Neuronal stem cell (in vitro differentiated cells): ENCODE data around the gene FEZF1.

Experiments
- DNase-seq: peaks from one replicate; pipeline ENCODE4 v3.0.0-alpha.2; 2013; ENCODE audit warnings: low spot score
- H2AFZ ChIP-seq: one replicate; pipeline ENCODE4 v1.6.1; 2013; ENCODE audit warnings: mild to moderate bottlenecking, low read length, inconsistent platforms
- H2AK5ac ChIP-seq: 2 replicates; pipeline ENCODE4 v1.6.1; 2013; ENCODE audit warnings: low read depth, mild to moderate bottlenecking, inconsistent platforms, low read length, moderate library complexity, mixed read lengths
- H2BK120ac ChIP-seq: 2 replicates; pipeline ENCODE4 v1.6.1; 2013; ENCODE audit warnings: low read depth, mild to moderate bottlenecking, inconsistent platforms, low read length, moderate library complexity, mixed read lengths
- H2BK12ac ChIP-seq: one replicate; pipeline ENCODE4 v1.6.1; 2013; ENCODE audit warnings: low read length, inconsistent platforms
- H2BK15ac ChIP-seq: 2 replicates; pipeline ENCODE4 v1.6.1; 2013; ENCODE audit warnings: mild to moderate bottlenecking, low read length, inconsistent platforms, mixed read lengths
- H2BK5ac ChIP-seq: one replicate; pipeline ENCODE4 v1.6.1; 2013; ENCODE audit warnings: inconsistent platforms, mild to moderate bottlenecking, low read length, moderate library complexity
- H3K14ac ChIP-seq: one replicate; pipeline ENCODE4 v1.6.1; 2013; ENCODE audit warnings: low read length, inconsistent platforms
- H3K18ac ChIP-seq: 2 replicates; pipeline ENCODE4 v1.6.1; 2013; ENCODE audit warnings: low read length, inconsistent platforms
- H3K23ac ChIP-seq: 2 replicates; pipeline ENCODE4 v1.6.1; 2013; ENCODE audit warnings: low read depth, mild to moderate bottlenecking, mixed read lengths, low read length, inconsistent platforms; ENCODE audit not compliant: poor library complexity
- H3K27ac ChIP-seq: replicated peaks from 3 replicates; pipeline ENCODE4 v1.5.1; 2013; ENCODE audit warnings: low read length, inconsistent platforms
- H3K27me3 ChIP-seq, 3 experiments: 2 replicates each; pipeline ENCODE4 v1.6.1; 2013; ENCODE audit warnings: low read length in 3 of 3, mild to moderate bottlenecking in 2 of 3, inconsistent platforms in 1 of 3, low read depth in 1 of 3, mixed read lengths in 1 of 3, moderate library complexity in 1 of 3; ENCODE audit not compliant: control insufficient read depth in 3 of 3, insufficient read depth in 3 of 3
- H3K36me3 ChIP-seq, 2 donors: replicated peaks in 1 of 2; 2 replicates each; pipeline ENCODE4 v1.6.1; 2013; ENCODE audit warnings: low read length in 2 of 2; ENCODE audit not compliant: control insufficient read depth in 2 of 2, insufficient read depth in 2 of 2
- H3K4ac ChIP-seq: 2 replicates; pipeline ENCODE4 v1.6.1; 2013; ENCODE audit warnings: inconsistent platforms, mild to moderate bottlenecking, low read length, moderate library complexity
- H3K4me1 ChIP-seq, 2 donors: 1 replicate in 1 of 2; 2 replicates in 1 of 2; pipeline ENCODE4 v1.6.1; 2013; ENCODE audit warnings: low read length in 2 of 2, low read depth in 1 of 2; ENCODE audit not compliant: control insufficient read depth in 2 of 2, insufficient read depth in 1 of 2
- H3K4me2 ChIP-seq: one replicate; pipeline ENCODE4 v1.6.1; 2013; ENCODE audit warnings: mild to moderate bottlenecking, low read length, inconsistent platforms; ENCODE audit not compliant: insufficient read depth, poor library complexity, severe bottlenecking
- H3K4me3 ChIP-seq, 2 donors: 2 replicates each; pipeline ENCODE4 v1.5.1; 2013; ENCODE audit warnings: low read length in 2 of 2, mild to moderate bottlenecking in 2 of 2, inconsistent platforms in 1 of 2, moderate library complexity in 1 of 2
- H3K79me1 ChIP-seq: one replicate; pipeline ENCODE4 v1.6.1; 2013; ENCODE audit warnings: low read depth, mild to moderate bottlenecking, inconsistent platforms, low read length, moderate library complexity
- H3K9ac ChIP-seq: one replicate; pipeline ENCODE4 v1.6.1; 2013; ENCODE audit warnings: mild to moderate bottlenecking, low read depth, low read length, inconsistent platforms; ENCODE audit not compliant: poor library complexity
- H3K9me3 ChIP-seq, 2 donors: replicated peaks in 1 of 2; 2 replicates each; pipeline versions ENCODE3 to v1.6.1; 2013; ENCODE audit warnings: low read length in 2 of 2, mild to moderate bottlenecking in 2 of 2, inconsistent platforms in 1 of 2, low read depth in 1 of 2, mixed read lengths in 1 of 2, moderate library complexity in 1 of 2; ENCODE audit not compliant: control insufficient read depth in 2 of 2, insufficient read depth in 1 of 2
- H4K8ac ChIP-seq: one replicate; pipeline ENCODE4 v1.6.1; 2013; ENCODE audit warnings: low read depth, mild to moderate bottlenecking, inconsistent platforms, low read length, moderate library complexity
- H4K91ac ChIP-seq: one replicate; pipeline ENCODE4 v1.6.1; 2013; ENCODE audit warnings: low read length, low read depth, mild to moderate bottlenecking, inconsistent platforms; ENCODE audit not compliant: poor library complexity
- WGBS, 2 donors: extraction: QIAGEN DNeasy Blood & Tissue Kit; methylation state at CpG; one replicate each; pipeline ENCODE4 v1.1.7; 2013; ENCODE audit warnings: missing lambda C conversion rate in 2 of 2, mixed read lengths in 1 of 2; ENCODE audit not compliant: insufficient read length in 2 of 2, insufficient replicate concordance in 1 of 2; ENCODE audit errors: extremely low coverage in 2 of 2; 5-methylcytosine and 5-hydroxymethylcytosine counted together

The FEZF1 gene

GRCh38 chr7:122260336-122260735 lies 44.2 kb downstream of the FEZF1 start:
- H3K4me3 ChIP-seq = no peak overlapping the region
- no peaks in the 10 kb centered on the region for H3K79me1 ChIP-seq
- H2AFZ ChIP-seq = no peak overlapping the region
- H3K4ac ChIP-seq = no peak overlapping the region
- no peak overlapping the region for H3K27ac ChIP-seq
- no peak for DNase-seq
- H3K9me3 ChIP-seq = no peaks in the 10 kb centered on the region
- no peak overlapping the region for H2BK5ac ChIP-seq
- no peak overlapping the region for H2BK12ac ChIP-seq
- H2BK120ac ChIP-seq = no peak overlapping the region
- WGBS, 2 donors = no CpG with 5 or more reads among the region's 2 CpGs
- no peak overlapping the region for H3K4me2 ChIP-seq
- no peak overlapping the region for H3K23ac ChIP-seq
- peaks cover 0 to 33% (median 0%) of the 10 kb centered on the region in 3 experiments for H3K27me3 ChIP-seq
- no peak overlapping the region for H4K91ac ChIP-seq
- peaks cover 0 to 3% of the 10 kb centered on the region in 2 donors for H3K4me1 ChIP-seq
- H3K14ac ChIP-seq = no peak overlapping the region
- no peaks in the 10 kb centered on the region for H3K36me3 ChIP-seq
- no peak overlapping the region for H2BK15ac ChIP-seq
- no peak overlapping the region for H3K18ac ChIP-seq
- H2AK5ac ChIP-seq = no peak overlapping the region
- no peak overlapping the region for H4K8ac ChIP-seq
- H3K9ac ChIP-seq = no peak overlapping the region

DNA sequence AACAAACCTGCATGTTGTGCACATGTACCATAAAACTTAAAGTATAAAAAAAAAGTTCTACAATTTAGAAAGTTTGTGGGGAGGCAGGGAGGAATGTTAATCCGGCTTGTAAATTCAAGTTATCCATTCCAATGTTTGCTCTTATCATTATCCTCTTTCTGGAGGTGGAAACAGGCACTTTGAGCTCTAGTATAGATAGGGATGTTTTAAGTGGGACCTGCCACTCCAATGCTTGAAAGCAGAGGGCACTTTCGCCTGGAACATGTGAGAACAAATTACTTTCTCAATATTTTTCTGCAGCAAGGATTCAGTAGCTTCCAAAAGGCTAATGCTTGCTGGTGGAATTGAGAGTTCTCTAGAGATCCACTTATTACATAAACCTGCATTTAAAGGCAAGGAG lies 45.6 kb downstream of the FEZF1 start:
- H3K14ac ChIP-seq = no peak overlapping the region
- no peak overlapping the region for H3K9ac ChIP-seq
- H3K27ac ChIP-seq = no peak overlapping the region
- H2BK15ac ChIP-seq = no peak overlapping the region
- DNase-seq = no peak
- H3K4me2 ChIP-seq = no peak overlapping the region
- peaks cover 0 to 3% of the 10 kb centered on the region in 2 donors for H3K4me1 ChIP-seq
- no peaks in the 10 kb centered on the region for H3K9me3 ChIP-seq
- H4K91ac ChIP-seq = no peak overlapping the region
- H2AK5ac ChIP-seq = no peak overlapping the region
- H4K8ac ChIP-seq = no peak overlapping the region
- H2AFZ ChIP-seq = no peak overlapping the region
- H2BK5ac ChIP-seq = no peak overlapping the region
- H3K4me3 ChIP-seq = no peak overlapping the region
- H3K79me1 ChIP-seq = no peaks in the 10 kb centered on the region
- no peak overlapping the region for H3K23ac ChIP-seq
- H3K27me3 ChIP-seq = peaks cover 0 to 29% (median 0%) of the 10 kb centered on the region in 3 experiments
- no peak overlapping the region for H2BK12ac ChIP-seq
- no CpG with 5 or more reads among the region's 2 CpGs for WGBS, 2 donors
- H3K4ac ChIP-seq = no peak overlapping the region
- no peak overlapping the region for H3K18ac ChIP-seq
- H2BK120ac ChIP-seq = no peak overlapping the region
- no peaks in the 10 kb centered on the region for H3K36me3 ChIP-seq

DNA sequence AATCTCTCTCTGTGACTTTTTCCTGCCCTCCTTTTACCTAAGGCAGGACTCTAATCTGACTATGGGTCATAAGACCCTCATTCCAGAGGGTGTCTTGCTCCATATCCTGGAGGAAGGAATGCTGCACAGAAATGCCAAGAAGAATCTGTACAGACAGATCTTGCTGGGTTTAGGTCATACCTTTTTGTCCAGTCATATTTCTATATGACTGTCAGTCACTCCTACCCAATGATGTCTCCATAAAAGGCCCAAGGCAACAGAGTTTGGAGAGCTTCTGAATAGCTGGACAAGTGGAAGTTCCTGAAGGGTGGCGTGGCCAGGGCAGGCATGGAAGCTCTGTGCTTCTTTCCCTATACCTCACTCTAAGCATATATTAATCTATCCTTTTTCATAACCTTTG lies 47.5 kb downstream of the FEZF1 start:
- no peak for DNase-seq
- H3K27me3 ChIP-seq = peaks cover 0 to 33% (median 0%) of the 10 kb centered on the region in 3 experiments
- no peak overlapping the region for H2AK5ac ChIP-seq
- no peak overlapping the region for H3K27ac ChIP-seq
- no peak overlapping the region for H2BK12ac ChIP-seq
- H2AFZ ChIP-seq = no peak overlapping the region
- no peak overlapping the region for H3K18ac ChIP-seq
- no peak overlapping the region for H3K14ac ChIP-seq
- H3K79me1 ChIP-seq = no peaks in the 10 kb centered on the region
- H4K91ac ChIP-seq = no peak overlapping the region
- WGBS, 2 donors = no CpG with 5 or more reads among the region's 1 CpG
- peaks cover 0 to 3% of the 10 kb centered on the region in 2 donors for H3K4me1 ChIP-seq
- no peak overlapping the region for H2BK5ac ChIP-seq
- no peak overlapping the region for H3K4me2 ChIP-seq
- no peaks in the 10 kb centered on the region for H3K9me3 ChIP-seq
- no peak overlapping the region for H2BK15ac ChIP-seq
- no peak overlapping the region for H3K4ac ChIP-seq
- H3K9ac ChIP-seq = no peak overlapping the region
- H3K4me3 ChIP-seq = no peak overlapping the region
- no peaks in the 10 kb centered on the region for H3K36me3 ChIP-seq
- H2BK120ac ChIP-seq = no peak overlapping the region
- H4K8ac ChIP-seq = no peak overlapping the region
- H3K23ac ChIP-seq = no peak overlapping the region

- H3K36me3 ChIP-seq = no peaks in the 10 kb centered on the region
- no peak overlapping the region for H2AFZ ChIP-seq
- no peak overlapping the region for H2BK5ac ChIP-seq
- no peak overlapping the region for H3K4ac ChIP-seq
- no peak overlapping the region for H3K14ac ChIP-seq
- no peak overlapping the region for H3K27ac ChIP-seq
- H4K91ac ChIP-seq = no peak overlapping the region
- no peak overlapping the region for H4K8ac ChIP-seq
- H3K27me3 ChIP-seq = peaks cover 0 to 33% (median 0%) of the 10 kb centered on the region in 3 experiments
- H3K4me1 ChIP-seq = peaks cover 0 to 3% of the 10 kb centered on the region in 2 donors
- no peak overlapping the region for H2BK12ac ChIP-seq
- no peak overlapping the region for H3K9ac ChIP-seq
- WGBS, 2 donors = no CpG with 5 or more reads among the region's 1 CpG
- DNase-seq = no peak
- no peak overlapping the region for H3K23ac ChIP-seq
- H3K79me1 ChIP-seq = no peaks in the 10 kb centered on the region
- H2BK120ac ChIP-seq = no peak overlapping the region
- H3K4me2 ChIP-seq = no peak overlapping the region
- H2AK5ac ChIP-seq = no peak overlapping the region
- no peaks in the 10 kb centered on the region for H3K9me3 ChIP-seq
- no peak overlapping the region for H2BK15ac ChIP-seq
- H3K18ac ChIP-seq = no peak overlapping the region
- no peak overlapping the region for H3K4me3 ChIP-seq
Observed at GRCh38 chr7:122256046-122256445, 48.5 kb downstream of the FEZF1 start.
